Endometrium (tissue), 2 donors: ENCODE results near the gene ARF3.

Source experiments
- FAIRE-seq: peaks from 2 replicates; lab custom pipeline; 2012; peaks lifted over from hg19 to GRCh38; lab: Jason Lieb, UNC
- donor health status: control.
- donor health status: control.

The ARF3 gene

GRCh38 chr12:48957141-48958048 lies at the start of gene ARF3:
ARF3 (minus strand) TSS chr12:48957487; CDS start chr12:48941095, 16,392 bp downstream.
- FAIRE-seq = no peak

GRCh38 chr12:49000346-49000745 lies 43.1 kb upstream of the ARF3 start:
- FAIRE-seq = no peak

DNA sequence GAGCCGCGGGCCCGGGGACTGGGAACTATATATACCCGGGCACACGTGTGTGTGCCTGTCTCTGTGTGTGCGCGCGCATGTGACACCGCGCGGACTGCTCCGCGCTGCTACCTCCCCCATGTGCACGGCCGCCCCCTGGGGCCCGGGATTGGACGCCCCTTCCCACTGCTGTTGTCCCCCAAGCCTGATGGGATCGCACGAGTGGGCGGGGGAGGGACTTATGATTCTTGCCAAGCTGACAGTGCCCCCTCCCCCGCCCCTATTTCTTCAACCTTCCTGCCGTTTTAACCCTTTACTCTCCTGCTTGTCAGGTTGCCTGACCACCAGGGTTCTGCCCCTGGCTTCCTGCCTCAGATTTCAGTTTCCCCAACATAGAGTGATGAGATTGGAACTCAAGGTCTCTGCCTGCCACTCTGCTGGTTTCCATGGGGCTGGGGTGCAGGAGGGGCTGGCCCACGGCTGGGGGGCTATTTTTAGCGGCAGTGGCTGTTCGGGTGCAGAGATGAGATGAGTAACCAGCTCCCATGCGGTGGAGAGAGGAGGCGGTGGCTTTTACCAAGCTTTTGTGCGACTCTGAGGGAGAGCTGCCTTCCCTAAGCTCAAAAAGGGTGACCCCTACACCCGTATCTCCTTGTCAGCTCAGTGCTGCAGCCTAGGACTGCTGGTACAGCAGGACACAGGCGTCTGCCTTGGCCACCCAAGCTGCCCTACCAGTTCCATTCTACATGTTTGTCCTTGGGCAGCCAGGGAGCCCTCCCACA lies 42.3 kb upstream of the ARF3 start, which contains the start of gene DDN:
Gene DDN (minus strand): TSS at position 5 of the 761 bp plus-strand sequence. CDS start 88 bp downstream, outside the sequence.
- no peak for FAIRE-seq

DNA sequence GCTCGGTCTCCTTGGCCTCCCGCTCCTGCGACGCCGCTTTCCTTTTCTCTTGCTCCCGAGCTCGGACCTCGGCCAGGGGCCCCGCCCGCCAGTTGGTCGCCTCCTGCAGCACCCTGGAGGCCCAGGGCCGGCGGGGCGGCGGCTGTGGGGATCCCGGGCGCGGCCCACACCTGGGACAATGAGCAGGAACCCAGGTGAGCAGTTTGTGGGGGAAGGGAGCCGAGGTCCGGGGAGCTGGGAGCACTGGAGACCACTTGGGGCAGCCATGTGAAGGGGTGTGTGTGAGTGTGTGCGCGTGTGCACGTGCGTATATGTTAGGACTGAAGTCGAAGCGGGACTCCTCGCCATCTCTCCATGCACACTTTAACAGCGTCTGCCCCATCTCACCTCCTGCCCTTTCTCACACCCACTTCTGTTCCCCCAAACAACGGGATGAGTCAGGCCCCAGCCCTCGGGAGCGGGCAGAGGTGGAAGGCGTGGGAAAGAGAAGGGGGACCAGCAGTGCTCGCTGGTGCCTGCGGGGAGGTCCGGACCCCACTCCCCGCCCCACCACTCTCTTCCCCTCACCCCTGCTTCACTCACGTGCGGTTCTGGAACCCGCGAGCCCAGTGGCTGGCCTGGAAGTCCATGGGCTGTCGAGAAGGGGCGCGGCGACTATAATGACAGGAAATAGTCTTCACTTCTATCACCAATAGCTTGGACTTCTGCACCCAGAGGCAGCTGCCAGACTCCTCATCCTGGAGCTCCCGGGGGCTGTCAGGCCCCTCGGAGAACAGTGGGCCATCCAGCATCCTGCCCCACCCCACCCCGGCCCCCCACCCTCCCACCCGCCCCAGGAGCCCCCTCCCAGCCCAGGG lies 41.4 kb upstream of the ARF3 start:
- FAIRE-seq = no peak

DNA sequence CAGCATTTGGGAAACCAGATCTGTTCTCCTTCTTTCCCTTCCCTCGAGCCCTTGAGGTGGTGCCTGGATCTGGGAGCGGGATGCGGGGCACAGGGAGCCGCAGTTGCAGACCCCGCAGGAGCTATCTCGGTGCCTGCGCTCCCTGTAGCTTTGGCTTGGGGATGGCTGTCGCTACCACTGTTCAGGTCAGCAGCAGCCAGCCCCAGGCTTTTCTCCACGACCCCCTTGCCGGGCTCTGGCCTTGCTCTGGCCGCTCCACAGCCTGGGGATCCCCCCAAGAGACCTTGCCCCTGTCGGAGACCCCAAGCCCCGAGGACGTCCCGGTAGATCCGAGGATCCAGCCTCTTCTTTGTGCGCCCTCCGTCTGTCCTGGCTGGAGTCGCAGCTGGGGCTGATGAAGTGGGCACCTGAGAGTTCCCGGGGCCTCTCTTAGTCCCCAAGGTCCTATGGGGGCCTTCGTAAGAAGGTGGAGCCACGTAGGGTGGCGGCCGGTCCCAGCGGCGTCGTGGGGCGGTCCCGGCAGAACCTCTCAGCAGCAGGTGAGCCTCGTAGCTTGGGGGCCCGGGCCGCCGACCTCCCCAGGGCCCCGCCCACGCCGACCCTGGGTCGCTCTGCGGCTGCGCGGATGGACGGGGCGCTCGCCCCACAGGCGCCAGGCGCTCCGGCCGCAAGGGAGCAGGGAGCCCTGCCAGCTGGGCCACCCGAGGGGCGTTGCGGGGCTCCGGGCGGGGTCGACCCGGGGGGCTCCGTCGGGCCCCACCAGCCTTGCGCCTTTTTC lies 40.6 kb upstream of the ARF3 start:
- FAIRE-seq = no peak

- FAIRE-seq = no peak
Measured at GRCh38 chr12:48996794-48997718, 39.8 kb upstream of the ARF3 start.

DNA sequence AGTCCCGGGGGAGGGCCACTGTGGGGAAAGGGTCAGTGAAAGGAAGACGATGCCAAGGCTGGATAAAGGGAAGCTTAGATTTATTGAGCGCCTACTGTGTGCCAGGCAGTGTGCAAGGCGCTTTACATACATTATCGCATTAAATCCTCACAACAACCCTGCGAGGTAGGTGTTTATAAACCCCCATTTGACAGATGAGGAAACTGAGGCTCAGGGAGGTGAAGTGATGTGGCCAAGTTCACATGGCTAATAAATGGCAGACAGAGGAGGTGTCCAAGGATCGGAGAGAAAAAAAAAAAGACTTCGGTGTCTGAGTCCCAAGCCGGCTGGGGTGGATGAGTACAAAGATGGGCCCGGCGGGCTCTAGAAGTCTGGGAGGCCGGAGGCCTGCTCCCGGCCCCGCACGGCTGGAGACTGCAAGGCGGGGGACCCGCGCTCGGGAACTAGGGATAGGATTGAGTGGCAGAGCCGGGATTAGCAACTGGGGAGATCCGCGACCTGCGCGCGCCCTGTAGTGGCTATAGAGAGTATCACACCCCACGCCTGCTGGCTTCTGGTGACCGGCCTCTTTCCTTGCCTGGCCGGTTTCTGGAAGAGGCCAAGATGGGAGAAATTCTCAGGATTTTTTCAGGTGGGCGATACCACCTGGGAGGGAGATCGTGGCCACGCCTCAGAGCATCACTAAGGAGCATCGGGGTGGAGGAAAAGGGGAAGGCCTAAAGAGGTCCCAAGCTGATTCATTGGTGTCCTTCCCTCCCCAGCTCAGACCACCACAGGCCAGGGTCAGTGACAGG lies 38.0 kb upstream of the ARF3 start:
- peak; percentile 41 for FAIRE-seq

DNA sequence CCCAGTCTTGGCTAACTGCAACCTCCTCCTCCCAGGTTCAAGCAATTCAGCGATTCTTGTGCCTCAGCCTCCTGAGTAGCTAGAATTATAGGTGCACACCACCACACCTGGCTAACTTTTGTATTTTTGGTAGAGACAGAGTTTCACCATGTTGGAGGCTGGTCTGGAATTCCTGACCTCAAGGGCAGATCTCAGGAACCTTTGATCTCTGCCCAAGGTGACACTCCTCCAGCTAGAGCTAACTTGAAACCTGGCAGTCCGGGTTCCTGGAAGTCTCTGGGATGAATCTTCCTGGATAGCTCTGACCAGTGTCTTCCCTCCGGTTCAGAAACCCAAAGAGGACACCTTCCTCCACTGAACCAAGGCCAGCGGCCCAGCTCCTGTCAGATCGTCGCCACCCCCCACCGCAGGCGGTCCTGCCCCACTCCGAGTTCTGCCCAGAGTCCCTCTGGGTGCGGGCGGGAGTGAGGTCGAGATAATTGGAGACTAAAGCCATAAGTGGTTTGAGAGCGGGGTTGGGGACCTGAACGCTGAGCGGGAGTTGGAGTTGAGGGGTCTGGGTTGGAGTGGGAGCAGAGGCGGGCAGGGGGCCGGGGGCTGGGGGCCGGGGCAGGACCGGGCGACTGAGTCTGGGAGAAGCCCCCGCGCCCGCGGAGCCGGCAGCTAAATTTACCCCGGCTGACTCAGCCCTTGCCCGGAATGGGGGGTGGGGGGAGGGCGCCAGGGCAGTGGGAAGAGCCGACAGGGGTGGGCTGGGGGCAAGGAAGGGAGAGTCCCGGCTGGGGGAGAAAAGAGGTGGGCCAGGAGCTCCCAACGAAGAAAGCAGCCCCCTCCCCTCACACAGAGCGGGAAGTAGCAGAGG lies 37.2 kb upstream of the ARF3 start:
- no peak for FAIRE-seq

DNA sequence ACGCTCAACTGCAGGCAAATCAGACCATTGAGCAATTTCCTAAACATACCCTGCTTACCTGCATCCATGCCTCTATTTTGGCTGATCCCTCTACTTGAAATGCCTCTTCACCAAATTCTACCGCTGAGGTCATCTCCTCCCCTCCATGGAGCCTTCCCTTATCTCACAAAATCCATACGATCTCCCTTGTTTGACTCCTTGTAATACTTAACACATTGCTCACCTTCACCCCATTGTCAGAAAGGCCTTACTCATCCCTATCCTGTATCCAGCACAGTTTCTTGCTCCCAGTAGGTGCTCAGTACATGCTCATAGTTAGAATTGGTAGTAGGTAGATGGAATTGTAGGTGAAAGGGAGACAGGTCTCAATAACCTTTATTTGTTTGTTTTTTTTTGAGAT lies 36.5 kb upstream of the ARF3 start:
- FAIRE-seq = no peak

GRCh38 chr12:48991247-48992050 lies 34.2 kb upstream of the ARF3 start:
- no peak for FAIRE-seq

GRCh38 chr12:48990552-48990951 lies 33.3 kb upstream of the ARF3 start:
- no peak for FAIRE-seq

DNA sequence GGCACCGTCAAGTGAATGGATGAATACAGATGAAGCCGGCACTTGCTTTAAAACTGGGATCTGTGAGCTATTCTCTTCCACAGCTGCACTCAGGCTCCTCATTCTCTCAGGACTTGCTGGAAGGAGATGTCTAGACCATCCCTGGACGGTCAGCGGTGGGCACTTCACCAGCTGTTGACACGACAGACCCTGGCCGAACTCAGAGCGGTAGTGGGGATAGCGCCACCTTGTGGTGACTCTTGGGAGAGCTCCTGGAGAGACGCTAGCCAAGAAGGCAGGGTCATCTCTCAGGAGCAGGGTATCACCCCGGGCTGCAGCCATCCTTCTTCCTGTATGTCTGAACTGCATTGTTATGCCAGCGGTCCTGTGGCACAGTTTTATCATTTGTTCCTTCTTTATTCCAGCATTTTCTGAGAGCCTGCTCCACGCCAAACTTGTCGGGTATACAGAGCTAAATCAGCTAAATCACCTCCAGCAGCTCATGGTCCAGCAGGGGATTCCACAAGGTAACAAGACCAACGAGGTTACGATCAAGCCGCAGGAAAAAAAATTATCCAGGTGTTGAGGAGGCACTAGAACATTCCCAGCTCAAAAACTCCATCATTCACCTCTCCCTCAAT lies 30.9 kb upstream of the ARF3 start:
- FAIRE-seq = no peak

DNA sequence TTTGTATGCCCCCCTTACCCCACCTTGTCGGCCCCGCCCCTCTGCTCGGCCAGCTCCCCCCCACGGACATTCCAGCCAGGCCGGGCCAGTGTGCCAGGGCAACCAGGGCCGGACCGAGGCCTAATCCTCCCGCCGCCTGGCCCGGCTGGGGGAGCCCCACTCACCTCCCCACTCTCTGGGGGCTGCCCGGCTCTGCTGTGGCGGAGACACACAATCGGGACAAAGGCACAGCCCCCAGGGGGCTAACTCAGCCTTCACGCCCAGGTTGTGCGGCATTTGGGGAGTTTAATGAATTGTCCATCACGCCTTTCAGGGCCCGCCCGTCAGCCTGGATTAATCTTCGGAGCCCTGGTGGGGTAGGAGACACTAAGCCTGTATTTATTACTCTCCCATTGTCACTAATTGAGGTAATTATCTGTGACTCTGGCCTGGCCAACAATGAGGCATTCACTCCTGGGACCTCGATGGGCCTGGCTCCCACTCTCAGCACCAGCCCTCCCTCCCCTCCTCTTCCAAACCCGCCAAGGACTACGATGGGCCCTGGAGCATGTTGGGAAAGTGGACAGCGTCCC lies 29.5 kb upstream of the ARF3 start:
- FAIRE-seq = no peak

DNA sequence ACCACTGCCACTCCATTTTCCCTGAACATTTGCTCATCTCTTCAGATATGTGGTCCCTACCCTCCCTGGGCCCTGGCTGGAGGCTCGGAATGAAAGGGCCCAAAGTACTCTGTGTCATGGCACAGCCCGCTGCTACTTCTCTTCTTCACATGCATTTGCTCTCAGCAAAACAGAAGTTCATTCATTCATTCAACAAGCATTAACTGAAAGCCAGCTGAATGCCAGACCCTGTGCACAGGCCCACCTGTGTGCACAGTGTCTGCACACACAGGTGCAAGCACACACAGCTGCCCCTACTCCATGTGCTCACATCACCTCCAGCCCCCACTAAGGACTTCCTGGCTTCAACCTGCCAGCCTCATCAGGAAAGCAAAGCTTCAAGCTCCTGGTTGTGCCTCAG lies 28.6 kb upstream of the ARF3 start:
- FAIRE-seq = no peak

DNA sequence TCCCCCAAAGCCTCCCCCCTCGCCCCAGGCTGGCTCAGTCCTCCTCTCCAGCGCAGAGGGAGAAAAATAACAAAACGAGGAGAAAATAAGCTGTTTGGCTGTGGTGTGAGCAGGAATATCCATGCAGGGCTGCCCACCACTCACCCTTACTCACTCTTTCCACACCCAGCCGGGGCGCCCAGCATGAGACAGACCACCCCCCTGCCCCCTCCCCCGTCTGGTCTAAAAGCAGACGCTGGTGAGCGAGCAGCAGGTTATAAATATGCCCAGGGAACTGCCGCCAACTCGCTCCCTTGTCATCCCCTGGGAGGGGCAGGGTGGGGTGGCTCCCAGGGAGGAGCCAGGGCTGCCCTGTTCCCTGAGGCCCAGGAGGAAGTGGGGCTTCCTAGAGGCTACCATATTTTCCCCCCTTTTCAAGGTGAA lies 28.2 kb upstream of the ARF3 start:
- no peak for FAIRE-seq

DNA sequence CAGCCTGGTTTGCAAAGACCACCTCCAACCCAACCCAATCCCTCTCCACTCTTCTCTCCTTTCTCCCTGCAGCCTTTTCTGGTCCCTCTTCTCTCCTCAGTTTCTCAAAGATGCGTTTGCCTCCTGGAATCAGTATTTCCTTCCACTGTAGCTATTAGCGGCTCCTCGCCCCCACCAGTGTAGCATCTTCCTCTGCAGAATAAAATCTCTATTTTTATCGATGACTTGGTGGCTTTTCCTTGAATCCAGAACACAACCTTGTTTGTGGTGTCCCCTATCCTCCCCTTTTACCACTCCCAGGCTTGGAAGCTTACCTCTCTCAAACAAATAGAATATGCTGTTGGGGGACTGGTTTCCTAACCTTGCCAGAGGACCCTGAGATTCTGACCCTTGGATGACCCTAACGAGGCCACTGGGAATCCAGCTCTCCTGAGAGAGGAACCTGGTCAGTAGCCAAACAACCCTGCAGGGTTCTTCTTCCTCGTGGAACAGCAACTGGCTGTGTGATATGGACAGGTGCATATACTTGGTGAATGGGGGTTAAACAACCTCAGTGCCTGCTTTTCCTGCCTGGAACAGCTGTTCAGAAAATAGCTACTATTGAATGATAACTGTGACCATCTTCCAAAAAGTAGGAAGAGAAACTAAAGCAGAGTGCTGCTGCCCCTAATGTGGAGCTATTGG lies 25.3 kb upstream of the ARF3 start:
- no peak for FAIRE-seq
